ENCODE measurements around the gene GRXCR2. TPM values are rescaled to one million over a fixed set of nuclear protein-coding genes. Genes with fewer than 3 reads are reported as not detected.
A peak's percentile ranks its signal among the peaks of the same experiment; 100 is the strongest.

The GRXCR2 gene
- total and polyA plus RNA-seq, 2 of the 13 experiments (the other 11 are each of a cell fraction or from before 2014, with no cell fraction given): not detected

DNA sequence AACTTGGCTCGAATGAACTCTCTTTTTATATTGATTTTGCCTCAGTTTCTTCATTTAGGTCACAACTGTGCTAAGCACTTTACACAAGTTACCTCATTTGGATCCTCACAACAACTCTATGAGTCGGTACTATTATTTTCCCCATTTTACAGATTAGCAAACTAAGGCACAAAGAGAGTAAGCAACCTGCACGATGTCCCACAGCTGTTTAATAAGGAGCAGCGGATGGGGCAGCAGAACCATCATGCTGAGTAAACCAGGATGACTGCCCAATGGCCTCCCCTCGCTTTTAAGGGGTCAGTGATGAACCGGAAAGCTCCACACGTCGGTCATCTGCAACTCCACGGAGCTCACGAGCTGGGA, 38.3 kb downstream of the GRXCR2 start:
- Histone ChIP-seq H3K4me1 (ENCODE audit: insufficient read depth, low read length) (peaks cover 73% of the 10 kb centered on the region), H3K9ac (ENCODE audit: insufficient read depth, low read depth, low read length) (peak overlapping the region; percentile 62), H4K20me1 (ENCODE audit: insufficient read depth, low read length) (no peaks in the 10 kb centered on the region; the same call in 1 of the 2 replicates), H3K27ac (ENCODE audit: extremely low read length, insufficient read depth, low read length) (no peak overlapping the region), H3K36me3 (replicated peaks in 1 of 2; ENCODE audit: control insufficient read depth in 1 of 2, insufficient read depth in 2 of 2, low read length in 2 of 2) (no peaks in the 10 kb centered on the region), H2AFZ (ENCODE audit: low read length) (peak overlapping the region; percentile 59), H3K9me3 (ENCODE audit: low read length) (no peaks in the 10 kb centered on the region), H3K27me3 (ENCODE audit: control insufficient read depth in 1 of 2, insufficient read depth in 2 of 2, low read length in 2 of 2) (no peaks in the 10 kb centered on the region; a peak in 1 of 5 replicates), H3K4me3 (replicated peaks in 1 of 3; ENCODE audit: insufficient read depth in 1 of 3, low read depth in 2 of 3, low read length in 3 of 3) (peak overlapping the region; percentile 72 to 77 (median 74)), H3K4me2 (ENCODE audit: low read depth, low read length) (peak overlapping the region; percentile 95), H3K79me2 (ENCODE audit: insufficient read depth, low read length) (peaks cover 15% of the 10 kb centered on the region)
- no peak for ATAC-seq
- in situ Hi-C loops (cut with HindIII; ENCODE audit: extremely low pct_ligation_motif_present, low pct_unique_long_range_greater_than_20kb) (loop anchor here (10.0 kb wide), 1 partner anchor 220 kb away; no protein-coding TSS in a partner anchor), intact Hi-C loops (cut with micrococcal nuclease; ENCODE audit: unreplicated experiment) (loop anchor here (2.0 kb wide), 1 partner anchor 54 kb away; no protein-coding TSS in a partner anchor)
- no peak for DNase-seq (ENCODE audit: low spot score)
- ChIA-PET POLR2A (interaction anchor here (0.6 to 2.1 kb wide), 7 partner anchors 8 to 207 kb away, joined by 3 to 17 read pairs (median 5); no protein-coding TSS in a partner anchor), CTCF (ENCODE audit: low intra/inter-chr PET ratio, low total read pairs) (no interaction called here)
- 5% methylated on average over 10 of the region's 10 CpGs for WGBS (ENCODE audit: low lambda C conversion rate)
- BruUV-seq (replicated peaks): TSS peak; percentile 48
- FAIRE-seq: no peak
- TF ChIP-seq, protein P1, sequence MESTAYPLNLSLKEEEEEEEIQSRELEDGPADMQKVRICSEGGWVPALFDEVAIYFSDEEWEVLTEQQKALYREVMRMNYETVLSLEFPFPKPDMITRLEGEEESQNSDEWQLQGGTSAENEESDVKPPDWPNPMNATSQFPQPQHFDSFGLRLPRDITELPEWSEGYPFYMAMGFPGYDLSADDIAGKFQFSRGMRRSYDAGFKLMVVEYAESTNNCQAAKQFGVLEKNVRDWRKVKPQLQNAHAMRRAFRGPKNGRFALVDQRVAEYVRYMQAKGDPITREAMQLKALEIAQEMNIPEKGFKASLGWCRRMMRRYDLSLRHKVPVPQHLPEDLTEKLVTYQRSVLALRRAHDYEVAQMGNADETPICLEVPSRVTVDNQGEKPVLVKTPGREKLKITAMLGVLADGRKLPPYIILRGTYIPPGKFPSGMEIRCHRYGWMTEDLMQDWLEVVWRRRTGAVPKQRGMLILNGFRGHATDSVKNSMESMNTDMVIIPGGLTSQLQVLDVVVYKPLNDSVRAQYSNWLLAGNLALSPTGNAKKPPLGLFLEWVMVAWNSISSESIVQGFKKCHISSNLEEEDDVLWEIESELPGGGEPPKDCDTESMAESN (CRISPR knock-in tag; conservative IDR thresholded peaks at IDR 0.05): no peak
- TF ChIP-seq TGIF2 (CRISPR knock-in tag; IDR thresholded peaks at IDR 0.05) (no peak), ATAD3A (CRISPR knock-in tag; IDR thresholded peaks at IDR 0.05) (no peak), ELF1 (CRISPR knock-in tag; IDR thresholded peaks at IDR 0.05) (no peak), KDM1A (CRISPR knock-in tag; IDR thresholded peaks at IDR 0.05) (peak; percentile 83), GABPA (IDR thresholded peaks at IDR 0.05; ENCODE audit: low read depth, low read length) (no peak), GABPA (CRISPR knock-in tag; IDR thresholded peaks at IDR 0.05; ENCODE audit: low read depth) (no peak), FIP1L1 (IDR thresholded peaks at IDR 0.05; ENCODE audit: borderline replicate concordance, insufficient read depth, low read depth, low read length) (no peak), SMYD3 (CRISPR knock-in tag; IDR thresholded peaks at IDR 0.05) (no peak), ZNF713 (CRISPR knock-in tag; IDR thresholded peaks at IDR 0.05) (0 out of 2 replicates have a peak, but pooled peaks have one; percentile 42), U2AF1 (optimal IDR thresholded peaks at IDR 0.05; ENCODE audit: low read depth, low read length) (no peak), ZSCAN21 (CRISPR knock-in tag; IDR thresholded peaks at IDR 0.05; ENCODE audit: borderline replicate concordance) (no peak), RBM22 (optimal IDR thresholded peaks at IDR 0.05; ENCODE audit: low read length) (no peak), ZNF607 (CRISPR knock-in tag; IDR thresholded peaks at IDR 0.05; ENCODE audit: borderline replicate concordance) (no peak)
- TF ChIP-seq, protein P2, sequence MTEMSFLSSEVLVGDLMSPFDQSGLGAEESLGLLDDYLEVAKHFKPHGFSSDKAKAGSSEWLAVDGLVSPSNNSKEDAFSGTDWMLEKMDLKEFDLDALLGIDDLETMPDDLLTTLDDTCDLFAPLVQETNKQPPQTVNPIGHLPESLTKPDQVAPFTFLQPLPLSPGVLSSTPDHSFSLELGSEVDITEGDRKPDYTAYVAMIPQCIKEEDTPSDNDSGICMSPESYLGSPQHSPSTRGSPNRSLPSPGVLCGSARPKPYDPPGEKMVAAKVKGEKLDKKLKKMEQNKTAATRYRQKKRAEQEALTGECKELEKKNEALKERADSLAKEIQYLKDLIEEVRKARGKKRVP (CRISPR knock-in tag; IDR thresholded peaks at IDR 0.05): 0 out of 4 replicates have a peak, but pooled peaks of 1 of the 2 experiments have one; percentile 20
- TF ChIP-seq, protein P3, sequence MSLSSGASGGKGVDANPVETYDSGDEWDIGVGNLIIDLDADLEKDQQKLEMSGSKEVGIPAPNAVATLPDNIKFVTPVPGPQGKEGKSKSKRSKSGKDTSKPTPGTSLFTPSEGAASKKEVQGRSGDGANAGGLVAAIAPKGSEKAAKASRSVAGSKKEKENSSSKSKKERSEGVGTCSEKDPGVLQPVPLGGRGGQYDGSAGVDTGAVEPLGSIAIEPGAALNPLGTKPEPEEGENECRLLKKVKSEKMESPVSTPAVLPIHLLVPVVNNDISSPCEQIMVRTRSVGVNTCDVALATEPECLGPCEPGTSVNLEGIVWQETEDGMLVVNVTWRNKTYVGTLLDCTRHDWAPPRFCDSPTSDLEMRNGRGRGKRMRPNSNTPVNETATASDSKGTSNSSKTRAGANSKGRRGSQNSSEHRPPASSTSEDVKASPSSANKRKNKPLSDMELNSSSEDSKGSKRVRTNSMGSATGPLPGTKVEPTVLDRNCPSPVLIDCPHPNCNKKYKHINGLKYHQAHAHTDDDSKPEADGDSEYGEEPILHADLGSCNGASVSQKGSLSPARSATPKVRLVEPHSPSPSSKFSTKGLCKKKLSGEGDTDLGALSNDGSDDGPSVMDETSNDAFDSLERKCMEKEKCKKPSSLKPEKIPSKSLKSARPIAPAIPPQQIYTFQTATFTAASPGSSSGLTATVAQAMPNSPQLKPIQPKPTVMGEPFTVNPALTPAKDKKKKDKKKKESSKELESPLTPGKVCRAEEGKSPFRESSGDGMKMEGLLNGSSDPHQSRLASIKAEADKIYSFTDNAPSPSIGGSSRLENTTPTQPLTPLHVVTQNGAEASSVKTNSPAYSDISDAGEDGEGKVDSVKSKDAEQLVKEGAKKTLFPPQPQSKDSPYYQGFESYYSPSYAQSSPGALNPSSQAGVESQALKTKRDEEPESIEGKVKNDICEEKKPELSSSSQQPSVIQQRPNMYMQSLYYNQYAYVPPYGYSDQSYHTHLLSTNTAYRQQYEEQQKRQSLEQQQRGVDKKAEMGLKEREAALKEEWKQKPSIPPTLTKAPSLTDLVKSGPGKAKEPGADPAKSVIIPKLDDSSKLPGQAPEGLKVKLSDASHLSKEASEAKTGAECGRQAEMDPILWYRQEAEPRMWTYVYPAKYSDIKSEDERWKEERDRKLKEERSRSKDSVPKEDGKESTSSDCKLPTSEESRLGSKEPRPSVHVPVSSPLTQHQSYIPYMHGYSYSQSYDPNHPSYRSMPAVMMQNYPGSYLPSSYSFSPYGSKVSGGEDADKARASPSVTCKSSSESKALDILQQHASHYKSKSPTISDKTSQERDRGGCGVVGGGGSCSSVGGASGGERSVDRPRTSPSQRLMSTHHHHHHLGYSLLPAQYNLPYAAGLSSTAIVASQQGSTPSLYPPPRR (CRISPR knock-in tag; IDR thresholded peaks at IDR 0.05; ENCODE audit: borderline replicate concordance): no peak
- TF ChIP-seq, protein P4, sequence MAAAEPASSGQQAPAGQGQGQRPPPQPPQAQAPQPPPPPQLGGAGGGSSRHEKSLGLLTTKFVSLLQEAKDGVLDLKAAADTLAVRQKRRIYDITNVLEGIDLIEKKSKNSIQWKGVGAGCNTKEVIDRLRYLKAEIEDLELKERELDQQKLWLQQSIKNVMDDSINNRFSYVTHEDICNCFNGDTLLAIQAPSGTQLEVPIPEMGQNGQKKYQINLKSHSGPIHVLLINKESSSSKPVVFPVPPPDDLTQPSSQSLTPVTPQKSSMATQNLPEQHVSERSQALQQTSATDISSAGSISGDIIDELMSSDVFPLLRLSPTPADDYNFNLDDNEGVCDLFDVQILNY (CRISPR knock-in tag; conservative IDR thresholded peaks at IDR 0.05): no peak
